ENCODE measurements around the gene UBXN7. TPM values are rescaled to one million over a fixed set of nuclear protein-coding genes. Genes with fewer than 3 reads are reported as not detected.

Gene UBXN7
- total and polyA plus RNA-seq, 2 of the 4 experiments (the other 2 are of a cell fraction) = 8.6 to 16.1 TPM

DNA sequence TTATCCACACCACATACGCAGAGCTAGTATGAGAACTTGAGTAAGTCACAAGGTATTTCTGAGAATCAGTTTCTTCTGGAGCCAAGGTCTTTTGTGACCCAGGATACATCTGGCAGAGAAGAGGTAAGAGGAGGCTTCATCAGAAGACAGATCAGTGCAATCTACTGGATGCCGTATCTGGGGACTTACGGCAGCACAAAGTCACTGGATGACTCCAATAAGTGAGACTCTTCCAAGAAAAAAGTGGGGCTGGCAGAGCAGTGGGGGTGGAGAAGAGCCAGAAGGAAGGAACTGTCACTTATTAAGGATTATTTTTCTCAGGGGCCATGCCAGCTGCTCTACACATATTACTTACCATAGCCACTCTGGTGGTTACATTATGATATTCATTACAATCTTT is 31.6 kb upstream of the UBXN7 start:
- ChIA-PET CTCF (no interaction called here), POLR2A (ENCODE audit: unreplicated experiment) (no interaction called here)
- Histone ChIP-seq H4K5ac (ENCODE audit: low read depth, low read length) (no peak overlapping the region), H3K9me3 (ENCODE audit: control insufficient read depth, insufficient read depth, low read length) (no peaks in the 10 kb centered on the region), H3K4ac (ENCODE audit: low read depth, low read length) (no peak overlapping the region), H3K18ac (ENCODE audit: low read depth, low read length) (no peak overlapping the region), H2AK9ac (replicated peaks; ENCODE audit: low read depth, low read length, poor library complexity) (no peak overlapping the region), H3K14ac (replicated peaks; ENCODE audit: low read depth, low read length) (no peak overlapping the region), H3K4me2 (ENCODE audit: low read depth, low read length) (no peak overlapping the region), H2BK15ac (ENCODE audit: low read depth, low read length) (no peak overlapping the region), H3K79me1 (ENCODE audit: low read depth in 1 of 2, low read length in 2 of 2) (no peaks in the 10 kb centered on the region; a peak in 2 of 4 replicates), H3K9me1 (ENCODE audit: insufficient read depth, low read length) (no peaks in the 10 kb centered on the region; the same call in 1 of the 2 replicates), H2BK20ac (ENCODE audit: low read depth, low read length) (no peak overlapping the region), H2AK5ac (ENCODE audit: low read depth, low read length) (no peak overlapping the region), H3K56ac (ENCODE audit: extremely low read depth, insufficient read depth, low read length) (no peak overlapping the region), H3K36me3 (ENCODE audit: control insufficient read depth, insufficient read depth, low read length) (no peaks in the 10 kb centered on the region), H3K27ac (ENCODE audit: insufficient read depth, low read length) (no peak overlapping the region), H2BK5ac (ENCODE audit: low read depth, low read length, poor library complexity, severe bottlenecking) (no peak overlapping the region), H2BK120ac (ENCODE audit: low read depth, low read length) (no peak overlapping the region), H3K4me1 (ENCODE audit: control insufficient read depth, insufficient read depth, low read length) (no peaks in the 10 kb centered on the region), H3K23ac (ENCODE audit: low read depth, low read length) (no peak overlapping the region), H4K91ac (ENCODE audit: insufficient read depth, low read depth, low read length) (no peak overlapping the region), H2AFZ (replicated peaks; ENCODE audit: low read length, poor library complexity) (no peak overlapping the region), H3K9ac (ENCODE audit: low read depth, low read length) (no peak overlapping the region), H3K27me3 (ENCODE audit: control insufficient read depth, insufficient read depth, low read length) (no peaks in the 10 kb centered on the region), H4K8ac (ENCODE audit: low read depth in 2 of 2, low read length in 2 of 2) (no peak overlapping the region), H3K4me3 (ENCODE audit: insufficient read depth, low read depth, low read length) (no peak overlapping the region), H4K20me1 (ENCODE audit: insufficient read depth, low read length) (no peaks in the 10 kb centered on the region)
- dilution Hi-C loops (cut with HindIII; ENCODE audit: low sequenced_read_pairs, unreplicated experiment) (no loop called here), in situ Hi-C loops (cut with MboI; ENCODE audit: low sequenced_read_pairs) (no loop called here), intact Hi-C loops (cut with micrococcal nuclease) (no loop called here)
- TF ChIP-seq MAZ (IDR thresholded peaks at IDR 0.05; ENCODE audit: borderline replicate concordance, low read depth, low read length) (no peak), CHD1 (IDR thresholded peaks at IDR 0.05; ENCODE audit: low read depth, low read length) (no peak), POLR2A (IDR thresholded peaks at IDR 0.05; ENCODE audit: low read depth, low read length) (no peak), SMC3 (IDR thresholded peaks at IDR 0.05; ENCODE audit: low read depth, low read length) (no peak), BHLHE40 (IDR thresholded peaks at IDR 0.05; ENCODE audit: low read depth, low read length) (no peak), RCOR1 (IDR thresholded peaks at IDR 0.05; ENCODE audit: insufficient replicate concordance, low read length) (no peak)
- TF ChIP-seq, protein P1, sequence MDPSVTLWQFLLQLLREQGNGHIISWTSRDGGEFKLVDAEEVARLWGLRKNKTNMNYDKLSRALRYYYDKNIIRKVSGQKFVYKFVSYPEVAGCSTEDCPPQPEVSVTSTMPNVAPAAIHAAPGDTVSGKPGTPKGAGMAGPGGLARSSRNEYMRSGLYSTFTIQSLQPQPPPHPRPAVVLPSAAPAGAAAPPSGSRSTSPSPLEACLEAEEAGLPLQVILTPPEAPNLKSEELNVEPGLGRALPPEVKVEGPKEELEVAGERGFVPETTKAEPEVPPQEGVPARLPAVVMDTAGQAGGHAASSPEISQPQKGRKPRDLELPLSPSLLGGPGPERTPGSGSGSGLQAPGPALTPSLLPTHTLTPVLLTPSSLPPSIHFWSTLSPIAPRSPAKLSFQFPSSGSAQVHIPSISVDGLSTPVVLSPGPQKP (IDR thresholded peaks at IDR 0.05; ENCODE audit: borderline replicate concordance, low read depth, low read length) = no peak
- DNase-seq = no peak
- BruUV-seq (replicated peaks) = no TSS peak
- no peak for ATAC-seq (ENCODE audit: low read depth)
- WGBS, 2 experiments (ENCODE audit: extremely low coverage in 2 of 2, insufficient read length in 1 of 2) = no CpG with 5 or more reads among the region's 3 CpGs
